22Rv1 (cell line): Measurements from ENCODE around the gene CBR1.

Experiments used
- H3K27ac ChIP-seq: fragments of 450-650 bp; 2 replicates; pipeline ENCODE4 v1.5.1; 2017
- CTCF ChIP-seq: fragments of 450-650 bp; IDR thresholded peaks from 2 replicates; pipeline ENCODE4 v1.5.1; 2017; ENCODE audit warnings: mild to moderate bottlenecking
- ZFX ChIP-seq: fragments of 450-650 bp; IDR thresholded peaks from 2 replicates; pipeline ENCODE4 v1.6.1; 2017; ENCODE audit warnings: antibody characterized with exemption, borderline replicate concordance

CBR1 gene

GRCh38 chr21:36028127-36029069 lies 41.4 kb upstream of the CBR1 start:
- TF ChIP-seq CTCF (peak; percentile 91), ZFX (no peak)
- no peak overlapping the region for H3K27ac ChIP-seq

GRCh38 chr21:36029309-36029708 lies 40.5 kb upstream of the CBR1 start:
- no peak for TF ChIP-seq ZFX
- H3K27ac ChIP-seq = no peak overlapping the region

- TF ChIP-seq ZFX (no peak), CTCF (no peak)
- H3K27ac ChIP-seq = no peak overlapping the region
These were observed 39.1 kb upstream of the CBR1 start for GRCh38 chr21:36030581-36031189.

GRCh38 chr21:36032647-36033406 lies 37.0 kb upstream of the CBR1 start:
- no peak overlapping the region for H3K27ac ChIP-seq
- no peak for TF ChIP-seq CTCF
- TF ChIP-seq ZFX = no peak

GRCh38 chr21:36034211-36034913 lies 35.5 kb upstream of the CBR1 start:
- no peak for TF ChIP-seq ZFX
- TF ChIP-seq CTCF = no peak
- H3K27ac ChIP-seq = no peak overlapping the region

GRCh38 chr21:36035381-36035791 lies 34.4 kb upstream of the CBR1 start:
- TF ChIP-seq CTCF = no peak
- no peak for TF ChIP-seq ZFX
- no peak overlapping the region for H3K27ac ChIP-seq
